Measurements from ENCODE around the gene GOLGA3. TPM values are rescaled to one million over a fixed set of nuclear protein-coding genes. Genes with fewer than 3 reads are reported as not detected.

Gene GOLGA3
- total and polyA plus RNA-seq, 9 of the 15 experiments (the other 6 are each of a cell fraction or from before 2014, with no cell fraction given), result 1.9 to 48.1 (median 18.4) TPM

DNA sequence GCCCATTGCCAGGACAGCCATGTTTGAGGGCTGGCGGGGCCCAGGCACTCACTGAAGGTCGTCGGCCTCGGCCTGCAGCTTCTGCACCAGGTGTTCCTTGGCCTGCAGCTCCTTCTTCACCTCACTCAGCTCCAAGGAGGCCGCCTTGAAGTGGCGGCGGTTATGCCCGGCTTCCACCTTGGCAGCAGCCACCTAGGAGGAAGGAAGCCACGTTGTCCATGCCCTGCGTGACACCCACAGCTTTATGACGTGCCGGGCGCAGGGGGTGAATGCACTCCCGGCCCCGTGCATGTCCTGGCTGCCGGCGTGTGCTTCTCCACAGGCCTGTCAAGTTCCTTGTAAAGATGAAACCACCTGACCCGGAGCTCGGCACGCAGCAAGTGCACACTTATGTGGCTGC lies 51.1 kb downstream of the GOLGA3 start (continued):
- TF ChIP-seq, protein P1, sequence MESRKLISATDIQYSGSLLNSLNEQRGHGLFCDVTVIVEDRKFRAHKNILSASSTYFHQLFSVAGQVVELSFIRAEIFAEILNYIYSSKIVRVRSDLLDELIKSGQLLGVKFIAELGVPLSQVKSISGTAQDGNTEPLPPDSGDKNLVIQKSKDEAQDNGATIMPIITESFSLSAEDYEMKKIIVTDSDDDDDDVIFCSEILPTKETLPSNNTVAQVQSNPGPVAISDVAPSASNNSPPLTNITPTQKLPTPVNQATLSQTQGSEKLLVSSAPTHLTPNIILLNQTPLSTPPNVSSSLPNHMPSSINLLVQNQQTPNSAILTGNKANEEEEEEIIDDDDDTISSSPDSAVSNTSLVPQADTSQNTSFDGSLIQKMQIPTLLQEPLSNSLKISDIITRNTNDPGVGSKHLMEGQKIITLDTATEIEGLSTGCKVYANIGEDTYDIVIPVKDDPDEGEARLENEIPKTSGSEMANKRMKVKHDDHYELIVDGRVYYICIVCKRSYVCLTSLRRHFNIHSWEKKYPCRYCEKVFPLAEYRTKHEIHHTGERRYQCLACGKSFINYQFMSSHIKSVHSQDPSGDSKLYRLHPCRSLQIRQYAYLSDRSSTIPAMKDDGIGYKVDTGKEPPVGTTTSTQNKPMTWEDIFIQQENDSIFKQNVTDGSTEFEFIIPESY (CRISPR knock-in tag; IDR thresholded peaks at IDR 0.05), result no peak
- peak; percentile 25 for TF ChIP-seq RBM22 (IDR thresholded peaks at IDR 0.05; ENCODE audit: low read depth, low read length, poor library complexity, severe bottlenecking)
- TF ChIP-seq CSDE1 (IDR thresholded peaks at IDR 0.05), result no peak
- no peak for TF ChIP-seq SIRT6 (IDR thresholded peaks at IDR 0.05; ENCODE audit: low read depth, low read length)
- TF ChIP-seq CTBP1 (IDR thresholded peaks at IDR 0.05; ENCODE audit: borderline replicate concordance), result no peak
- no peak for TF ChIP-seq STAG1 (CRISPR knock-in tag; IDR thresholded peaks at IDR 0.05; ENCODE audit: borderline replicate concordance)
- TF ChIP-seq GATA2 (CRISPR knock-in tag; IDR thresholded peaks at IDR 0.05), result no peak
- TF ChIP-seq HNRNPL (IDR thresholded peaks at IDR 0.05; ENCODE audit: low read depth, low read length), result no peak
- TF ChIP-seq, protein P2, sequence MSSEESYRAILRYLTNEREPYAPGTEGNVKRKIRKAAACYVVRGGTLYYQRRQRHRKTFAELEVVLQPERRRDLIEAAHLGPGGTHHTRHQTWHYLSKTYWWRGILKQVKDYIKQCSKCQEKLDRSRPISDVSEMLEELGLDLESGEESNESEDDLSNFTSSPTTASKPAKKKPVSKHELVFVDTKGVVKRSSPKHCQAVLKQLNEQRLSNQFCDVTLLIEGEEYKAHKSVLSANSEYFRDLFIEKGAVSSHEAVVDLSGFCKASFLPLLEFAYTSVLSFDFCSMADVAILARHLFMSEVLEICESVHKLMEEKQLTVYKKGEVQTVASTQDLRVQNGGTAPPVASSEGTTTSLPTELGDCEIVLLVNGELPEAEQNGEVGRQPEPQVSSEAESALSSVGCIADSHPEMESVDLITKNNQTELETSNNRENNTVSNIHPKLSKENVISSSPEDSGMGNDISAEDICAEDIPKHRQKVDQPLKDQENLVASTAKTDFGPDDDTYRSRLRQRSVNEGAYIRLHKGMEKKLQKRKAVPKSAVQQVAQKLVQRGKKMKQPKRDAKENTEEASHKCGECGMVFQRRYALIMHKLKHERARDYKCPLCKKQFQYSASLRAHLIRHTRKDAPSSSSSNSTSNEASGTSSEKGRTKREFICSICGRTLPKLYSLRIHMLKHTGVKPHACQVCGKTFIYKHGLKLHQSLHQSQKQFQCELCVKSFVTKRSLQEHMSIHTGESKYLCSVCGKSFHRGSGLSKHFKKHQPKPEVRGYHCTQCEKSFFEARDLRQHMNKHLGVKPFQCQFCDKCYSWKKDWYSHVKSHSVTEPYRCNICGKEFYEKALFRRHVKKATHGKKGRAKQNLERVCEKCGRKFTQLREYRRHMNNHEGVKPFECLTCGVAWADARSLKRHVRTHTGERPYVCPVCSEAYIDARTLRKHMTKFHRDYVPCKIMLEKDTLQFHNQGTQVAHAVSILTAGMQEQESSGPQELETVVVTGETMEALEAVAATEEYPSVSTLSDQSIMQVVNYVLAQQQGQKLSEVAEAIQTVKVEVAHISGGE (CRISPR knock-in tag; IDR thresholded peaks at IDR 0.05), result no peak
- TF ChIP-seq POLR2G (IDR thresholded peaks at IDR 0.05; ENCODE audit: low read depth, low read length), result peak; percentile 32; the same call in 1 of the 2 replicates
